ENCODE results near the gene C6orf89. TPM values are rescaled to one million over a fixed set of nuclear protein-coding genes. Genes with fewer than 3 reads are reported as not detected.

The C6orf89 gene
- total RNA-seq, 1 experiment from 2014 or later, result 22.6 TPM

- no TSS peak for BruUV-seq (replicated peaks)
- CTCF ChIA-PET, result no interaction called here
- H3K36me3 ChIP-seq (ENCODE audit: insufficient read depth, low read length, poor library complexity, severe bottlenecking), result peaks cover 91% of the 10 kb centered on the region
- H3K4me1 ChIP-seq (ENCODE audit: insufficient read depth, low read length, poor library complexity, severe bottlenecking), result no peaks in the 10 kb centered on the region
- H3K9me3 ChIP-seq (ENCODE audit: low read depth, low read length, poor library complexity, severe bottlenecking), result no peaks in the 10 kb centered on the region
- TF ChIP-seq EZH2 (IDR thresholded peaks at IDR 0.05; ENCODE audit: borderline replicate concordance, low read depth, low read length, poor library complexity, severe bottlenecking), result no peak
- TF ChIP-seq, protein P1, sequence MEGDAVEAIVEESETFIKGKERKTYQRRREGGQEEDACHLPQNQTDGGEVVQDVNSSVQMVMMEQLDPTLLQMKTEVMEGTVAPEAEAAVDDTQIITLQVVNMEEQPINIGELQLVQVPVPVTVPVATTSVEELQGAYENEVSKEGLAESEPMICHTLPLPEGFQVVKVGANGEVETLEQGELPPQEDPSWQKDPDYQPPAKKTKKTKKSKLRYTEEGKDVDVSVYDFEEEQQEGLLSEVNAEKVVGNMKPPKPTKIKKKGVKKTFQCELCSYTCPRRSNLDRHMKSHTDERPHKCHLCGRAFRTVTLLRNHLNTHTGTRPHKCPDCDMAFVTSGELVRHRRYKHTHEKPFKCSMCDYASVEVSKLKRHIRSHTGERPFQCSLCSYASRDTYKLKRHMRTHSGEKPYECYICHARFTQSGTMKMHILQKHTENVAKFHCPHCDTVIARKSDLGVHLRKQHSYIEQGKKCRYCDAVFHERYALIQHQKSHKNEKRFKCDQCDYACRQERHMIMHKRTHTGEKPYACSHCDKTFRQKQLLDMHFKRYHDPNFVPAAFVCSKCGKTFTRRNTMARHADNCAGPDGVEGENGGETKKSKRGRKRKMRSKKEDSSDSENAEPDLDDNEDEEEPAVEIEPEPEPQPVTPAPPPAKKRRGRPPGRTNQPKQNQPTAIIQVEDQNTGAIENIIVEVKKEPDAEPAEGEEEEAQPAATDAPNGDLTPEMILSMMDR (conservative IDR thresholded peaks at IDR 0.05; ENCODE audit: low read depth, low read length), result no peak
- no peaks in the 10 kb centered on the region for H3K27me3 ChIP-seq (replicated peaks; ENCODE audit: insufficient read depth, low read depth, low read length, poor library complexity)
- H3K27ac ChIP-seq (ENCODE audit: low read depth, low read length, poor library complexity, severe bottlenecking), result no peak overlapping the region
- POLR2A ChIA-PET (ENCODE audit: low non-redundant PET), result no interaction called here
- intact Hi-C loops (cut with micrococcal nuclease; ENCODE audit: unreplicated experiment), result no loop called here
- H3K4me3 ChIP-seq (ENCODE audit: low read depth, low read length, poor library complexity, severe bottlenecking), result no peak overlapping the region
- DNase-seq (ENCODE audit: low spot score), result no peak
Measured at GRCh38 chr6:36970892-36971842, 85.4 kb downstream of the C6orf89 start.

DNA sequence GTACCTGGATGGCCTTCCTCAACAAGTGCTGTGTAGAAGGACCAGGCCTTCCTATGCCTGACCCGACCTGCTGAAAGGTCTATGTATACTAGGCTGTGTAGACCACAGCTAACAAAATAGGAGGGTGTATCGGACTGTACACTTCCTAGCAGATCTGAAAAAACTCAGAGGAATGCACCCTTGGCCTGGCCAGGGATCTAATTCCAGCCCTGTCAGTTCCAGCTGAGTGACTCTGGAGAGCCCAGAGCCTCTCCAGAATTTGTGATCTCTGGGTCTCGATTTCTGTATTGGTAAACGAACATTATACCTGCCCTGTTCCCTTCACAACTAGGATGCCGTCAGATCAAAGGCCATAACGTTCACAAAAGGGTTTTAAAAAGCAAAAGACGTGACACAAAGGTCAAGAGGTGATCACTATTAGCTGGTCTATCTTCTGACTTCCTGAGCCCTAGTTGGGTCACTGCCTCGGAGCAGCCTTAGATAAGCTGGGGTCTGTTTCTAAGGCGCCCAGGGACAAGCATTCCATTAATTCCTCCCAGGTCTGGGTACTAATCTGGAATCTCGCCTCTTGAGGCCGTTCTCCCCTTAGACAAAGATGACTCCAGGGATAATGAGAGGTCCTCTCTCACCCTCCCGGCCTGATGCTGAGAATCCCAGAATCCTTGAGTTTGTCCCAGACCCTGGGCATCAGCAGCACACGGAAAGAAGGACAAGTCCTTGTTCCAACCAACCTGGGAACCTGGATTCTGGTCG is 86.3 kb downstream of the C6orf89 start:
- no peaks in the 10 kb centered on the region for H3K9me3 ChIP-seq (ENCODE audit: low read depth, low read length, poor library complexity, severe bottlenecking)
- no TSS peak for BruUV-seq (replicated peaks)
- no peaks in the 10 kb centered on the region for H3K27me3 ChIP-seq (replicated peaks; ENCODE audit: insufficient read depth, low read depth, low read length, poor library complexity)
- no peak for DNase-seq (ENCODE audit: low spot score)
- no peak for TF ChIP-seq EZH2 (IDR thresholded peaks at IDR 0.05; ENCODE audit: borderline replicate concordance, low read depth, low read length, poor library complexity, severe bottlenecking)
- TF ChIP-seq, protein P1 (conservative IDR thresholded peaks at IDR 0.05; ENCODE audit: low read depth, low read length), result no peak
- ChIA-PET POLR2A (ENCODE audit: low non-redundant PET) (no interaction called here), CTCF (no interaction called here)
- intact Hi-C loops (cut with micrococcal nuclease; ENCODE audit: unreplicated experiment), result no loop called here
- H3K36me3 ChIP-seq (ENCODE audit: insufficient read depth, low read length, poor library complexity, severe bottlenecking), result peaks cover 95% of the 10 kb centered on the region
- H3K4me1 ChIP-seq (ENCODE audit: insufficient read depth, low read length, poor library complexity, severe bottlenecking), result no peaks in the 10 kb centered on the region
- no peak overlapping the region for H3K27ac ChIP-seq (ENCODE audit: low read depth, low read length, poor library complexity, severe bottlenecking)
- no peak overlapping the region for H3K4me3 ChIP-seq (ENCODE audit: low read depth, low read length, poor library complexity, severe bottlenecking)

- no peak for DNase-seq (ENCODE audit: low spot score)
- ChIA-PET CTCF (interaction anchor here (0.6 kb wide), 1 partner anchor 28 kb away, joined by 3 read pairs; no protein-coding TSS in a partner anchor), POLR2A (ENCODE audit: low non-redundant PET) (no interaction called here)
- H3K27ac ChIP-seq (ENCODE audit: low read depth, low read length, poor library complexity, severe bottlenecking), result no peak overlapping the region
- TF ChIP-seq, protein P1 (conservative IDR thresholded peaks at IDR 0.05; ENCODE audit: low read depth, low read length), result no peak
- TF ChIP-seq EZH2 (IDR thresholded peaks at IDR 0.05; ENCODE audit: borderline replicate concordance, low read depth, low read length, poor library complexity, severe bottlenecking), result no peak
- intact Hi-C loops (cut with micrococcal nuclease; ENCODE audit: unreplicated experiment), result no loop called here
- peaks cover 98% of the 10 kb centered on the region for H3K36me3 ChIP-seq (ENCODE audit: insufficient read depth, low read length, poor library complexity, severe bottlenecking)
- no peaks in the 10 kb centered on the region for H3K27me3 ChIP-seq (replicated peaks; ENCODE audit: insufficient read depth, low read depth, low read length, poor library complexity)
- H3K9me3 ChIP-seq (ENCODE audit: low read depth, low read length, poor library complexity, severe bottlenecking), result no peaks in the 10 kb centered on the region
- no peaks in the 10 kb centered on the region for H3K4me1 ChIP-seq (ENCODE audit: insufficient read depth, low read length, poor library complexity, severe bottlenecking)
- no TSS peak for BruUV-seq (replicated peaks)
- no peak overlapping the region for H3K4me3 ChIP-seq (ENCODE audit: low read depth, low read length, poor library complexity, severe bottlenecking)
Measured at GRCh38 chr6:36973190-36973589, 87.4 kb downstream of the C6orf89 start.
